IPS-18c (cell line): ENCODE data around the gene BHLHE41.
A peak's percentile ranks its signal among the peaks of the same experiment; 100 is the strongest.

Experiments
- H3K4me3 ChIP-seq: 2 replicates; pipeline ENCODE4 v1.7.0; 2013; ENCODE audit warnings: low read depth, mild to moderate bottlenecking, low read length, moderate library complexity; ENCODE audit not compliant: insufficient read depth
- H3K9me3 ChIP-seq: one replicate; pipeline ENCODE4 v1.6.1; 2013; ENCODE audit warnings: mild to moderate bottlenecking, low read length, moderate library complexity; ENCODE audit not compliant: control insufficient read depth, insufficient read depth

BHLHE41 gene

GRCh38 chr12:26138860-26139259 is 14.0 kb upstream of the BHLHE41 start:
- Histone ChIP-seq H3K9me3 (peaks cover 2% of the 10 kb centered on the region), H3K4me3 (no peak overlapping the region)

DNA sequence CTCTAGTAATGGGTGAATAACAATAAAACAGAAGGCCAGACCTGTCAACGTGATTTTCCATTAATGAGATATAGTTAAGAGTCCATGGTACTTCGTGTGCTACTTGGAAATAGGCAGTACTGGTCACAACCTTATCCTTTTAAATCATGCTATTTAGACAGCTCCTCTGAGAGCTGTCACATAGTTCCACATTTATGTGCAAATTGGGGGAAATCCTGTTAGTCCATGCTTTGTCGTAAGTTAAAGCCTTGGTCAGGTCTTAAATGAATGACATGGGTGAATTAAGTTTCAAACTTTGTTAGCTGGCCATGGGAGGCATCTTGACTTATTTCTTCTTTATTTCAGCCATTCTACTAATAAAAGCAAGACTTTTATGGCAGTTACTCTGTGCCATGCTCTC is 11.9 kb upstream of the BHLHE41 start:
- no peak overlapping the region for H3K4me3 ChIP-seq
- peaks cover 2% of the 10 kb centered on the region for H3K9me3 ChIP-seq

DNA sequence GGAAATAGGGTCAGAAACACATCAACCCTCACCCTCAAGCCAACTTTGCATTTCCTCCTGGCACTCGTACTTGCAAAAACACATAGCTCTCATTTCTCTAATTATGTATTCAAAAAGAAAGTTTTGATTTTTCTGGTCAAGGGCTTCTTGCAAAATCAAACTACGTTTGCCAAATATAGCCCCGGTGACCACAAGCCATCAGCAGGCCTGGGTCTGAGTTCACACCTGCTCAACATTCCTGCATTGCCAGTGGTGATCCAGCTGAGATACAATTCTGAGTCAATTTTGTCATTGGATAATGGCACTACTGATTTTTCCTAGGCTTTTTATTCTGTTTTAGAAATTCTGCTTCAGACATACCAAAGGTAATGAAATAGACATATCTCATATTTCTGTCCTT is 10.7 kb upstream of the BHLHE41 start:
- H3K4me3 ChIP-seq = no peak overlapping the region
- H3K9me3 ChIP-seq = no peaks in the 10 kb centered on the region

GRCh38 chr12:26135010-26135420 is 10.2 kb upstream of the BHLHE41 start:
- H3K4me3 ChIP-seq = no peak overlapping the region

DNA sequence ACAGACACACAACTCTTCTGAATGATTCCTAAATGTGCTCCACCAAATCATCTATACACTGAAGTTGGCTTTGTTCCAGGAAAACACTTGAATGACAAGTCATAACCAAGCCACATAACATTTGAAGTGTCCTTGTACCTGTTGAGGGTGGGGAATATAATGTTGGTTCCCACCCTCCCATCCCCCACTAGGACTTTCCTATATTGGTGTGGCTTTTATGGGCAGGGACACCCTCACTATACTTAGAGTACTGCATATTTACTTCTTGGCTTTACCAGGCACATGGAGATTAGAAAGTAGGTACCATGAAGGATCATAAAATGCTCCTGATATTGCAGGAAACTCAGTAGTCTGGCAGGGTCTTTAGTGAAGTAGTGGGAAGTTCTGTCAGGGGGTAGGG is 9.7 kb upstream of the BHLHE41 start:
- H3K4me3 ChIP-seq = no peak overlapping the region

More at GRCh38 chr12:26135010-26135420, 10.2 kb upstream of the BHLHE41 start:
- H3K9me3 ChIP-seq = no peaks in the 10 kb centered on the region

GRCh38 chr12:26133521-26133920 is 8.7 kb upstream of the BHLHE41 start:
- H3K9me3 ChIP-seq = no peaks in the 10 kb centered on the region

More for the DNA sequence above, 9.7 kb upstream of the BHLHE41 start:
- no peaks in the 10 kb centered on the region for H3K9me3 ChIP-seq

GRCh38 chr12:26132866-26133265 is 8.0 kb upstream of the BHLHE41 start:
- Histone ChIP-seq H3K9me3 (no peaks in the 10 kb centered on the region), H3K4me3 (no peak overlapping the region)

More at GRCh38 chr12:26133521-26133920, 8.7 kb upstream of the BHLHE41 start:
- H3K4me3 ChIP-seq = no peak overlapping the region

DNA sequence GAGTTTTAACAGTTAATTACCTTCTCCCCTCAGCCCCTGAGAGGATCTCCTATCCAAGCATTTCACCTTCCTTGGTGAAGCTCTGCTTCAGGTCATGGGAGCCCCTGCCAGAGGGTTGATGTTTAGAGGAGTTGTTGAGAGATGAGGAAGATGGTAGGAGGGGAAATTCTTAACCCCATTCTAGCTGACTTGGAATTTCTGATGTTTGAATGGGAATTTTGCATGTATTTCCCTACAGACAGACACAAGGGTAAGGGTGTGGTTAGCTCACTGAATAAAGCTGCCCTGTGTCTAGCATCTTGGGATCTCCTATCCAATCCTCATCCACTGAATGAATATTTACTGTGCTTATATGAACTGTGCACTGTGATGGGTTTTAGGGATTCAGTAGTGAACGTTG is 7.1 kb upstream of the BHLHE41 start:
- no peak overlapping the region for H3K4me3 ChIP-seq
- H3K9me3 ChIP-seq = no peaks in the 10 kb centered on the region

DNA sequence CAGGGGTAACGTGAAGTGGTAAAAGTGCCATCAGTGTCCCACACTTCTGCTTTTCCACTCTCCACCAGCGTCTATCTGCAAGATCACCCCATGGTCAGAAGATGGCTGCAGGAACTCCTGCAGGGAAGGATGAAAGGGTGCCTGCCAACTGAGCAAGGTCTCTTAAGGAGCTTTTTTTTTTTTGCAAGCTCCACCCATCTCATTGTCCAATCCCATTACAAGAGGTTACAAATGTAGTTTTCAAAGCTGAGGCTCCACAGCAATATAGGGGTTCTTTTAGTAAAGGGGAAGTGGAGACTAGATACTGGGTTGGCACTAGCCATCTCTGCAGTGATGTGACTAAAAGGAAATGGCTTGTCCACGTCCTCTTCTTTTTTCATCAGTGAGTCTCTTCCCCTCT is 5.9 kb upstream of the BHLHE41 start:
- Histone ChIP-seq H3K4me3 (no peak overlapping the region), H3K9me3 (no peaks in the 10 kb centered on the region)

GRCh38 chr12:26128168-26128567 is 3.3 kb upstream of the BHLHE41 start:
- H3K9me3 ChIP-seq = no peaks in the 10 kb centered on the region
- H3K4me3 ChIP-seq = no peak overlapping the region

- no peak overlapping the region for H3K4me3 ChIP-seq
- no peaks in the 10 kb centered on the region for H3K9me3 ChIP-seq
These were observed 2.6 kb upstream of the BHLHE41 start for GRCh38 chr12:26127404-26127803.

DNA sequence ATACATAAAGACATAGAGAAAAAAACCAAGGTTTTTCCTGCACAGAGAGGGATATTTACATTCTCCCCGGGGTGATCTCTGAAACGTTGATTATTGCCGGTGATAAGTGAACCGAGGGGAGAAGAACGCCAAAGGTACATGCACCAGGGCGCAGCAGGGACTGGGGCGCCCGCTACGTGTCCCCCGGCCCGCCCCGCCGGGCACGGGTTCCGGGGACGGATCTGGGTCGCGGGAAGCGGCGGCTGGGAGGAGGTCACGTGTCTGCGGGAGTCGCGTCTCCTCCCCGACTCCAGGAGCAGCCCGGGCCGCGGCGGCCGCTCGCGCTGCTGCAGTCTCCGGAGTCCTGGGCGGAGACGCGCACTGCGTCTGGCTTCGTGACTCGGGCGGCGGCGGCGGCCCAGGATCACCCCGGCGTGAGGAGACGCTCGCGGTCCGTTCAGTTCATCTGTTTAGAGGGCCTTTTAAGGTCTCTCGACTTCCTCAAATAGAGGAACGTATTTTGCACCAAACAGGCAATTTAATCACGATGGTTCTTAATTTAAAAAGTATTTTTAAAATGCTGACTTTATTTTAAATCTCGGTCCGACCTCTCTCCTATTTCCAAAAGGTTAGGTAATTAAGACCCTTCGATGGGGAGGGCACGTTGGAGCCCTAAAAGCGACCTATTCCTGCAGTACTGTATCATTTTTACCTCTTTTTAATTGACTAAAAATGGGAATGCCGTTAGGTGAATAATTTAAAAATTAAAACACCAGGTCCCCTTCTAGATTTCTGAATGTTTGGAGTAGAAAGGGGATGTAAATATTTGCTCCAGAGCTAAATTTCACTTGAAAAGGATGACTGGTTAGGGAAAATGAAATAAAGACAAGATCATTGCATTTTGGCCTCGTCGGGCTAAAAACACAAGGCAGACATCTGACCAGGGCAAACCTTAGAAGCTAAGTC is 1.8 kb upstream of the BHLHE41 start:
- peak overlapping the region; percentile 76 for H3K4me3 ChIP-seq
- no peaks in the 10 kb centered on the region for H3K9me3 ChIP-seq

GRCh38 chr12:26125400-26126339 is 833 bp upstream of the BHLHE41 start:
- H3K9me3 ChIP-seq = no peaks in the 10 kb centered on the region
- H3K4me3 ChIP-seq = peak overlapping the region; percentile 76

DNA sequence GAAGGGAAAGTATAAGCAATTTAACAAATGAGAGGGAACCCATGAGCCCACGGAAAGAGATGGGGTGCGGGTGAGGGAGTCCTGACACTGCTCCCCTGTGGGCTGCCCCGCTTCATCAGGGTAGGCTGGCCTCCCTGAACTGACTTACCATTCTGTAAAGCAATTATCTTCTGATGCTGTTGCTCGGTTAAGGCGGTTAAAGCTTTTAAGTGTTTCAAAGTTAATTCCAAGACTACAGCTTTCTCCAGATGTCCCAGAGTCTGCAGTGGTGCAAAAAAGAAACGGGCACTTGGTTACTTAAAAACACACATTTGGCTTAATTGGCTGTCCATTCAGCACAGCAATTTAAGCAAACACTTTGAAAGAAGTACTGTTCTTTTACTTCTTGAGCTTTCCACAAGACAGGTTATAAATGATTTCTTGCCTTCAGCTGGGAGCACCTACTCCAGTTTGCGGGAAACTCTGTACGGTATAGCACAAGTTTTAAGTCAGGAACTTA is 1.3 kb downstream of the BHLHE41 start:
- Histone ChIP-seq H3K9me3 (no peaks in the 10 kb centered on the region), H3K4me3 (peak overlapping the region; percentile 45; the same call in 1 of the 2 replicates)

GRCh38 chr12:26122681-26123481 is 2.0 kb downstream of the BHLHE41 start:
- peak overlapping the region; percentile 45; the same call in 1 of the 2 replicates for H3K4me3 ChIP-seq
- H3K9me3 ChIP-seq = no peaks in the 10 kb centered on the region

- Histone ChIP-seq H3K4me3 (peak overlapping the region; percentile 45; the same call in 1 of the 2 replicates), H3K9me3 (no peaks in the 10 kb centered on the region)
These were observed 2.7 kb downstream of the BHLHE41 start for GRCh38 chr12:26122061-26122680.
